NK-92 treated with Interleukin-12 subunit alpha and Interleukin-12 subunit beta, amount 100 ng/mL, for 24 hours (cell line): ENCODE results near the gene ACHE.
"Not testable (repeated sequence)": the region's sequence is repeated elsewhere in the genome, so short reads cannot be mapped to it uniquely, and the experiment has no call there.

ENCODE experiments used
- DNase-seq: peaks from one replicate; lab custom pipeline; 2025; lab: John Stamatoyannopoulos, UW

The ACHE gene

GRCh38 chr7:100895701-100895955 lies at the start of gene ACHE:
Gene ACHE (minus strand): TSS chr7:100895888. CDS start chr7:100894232, 1,656 bp downstream.
- DNase-seq, result no peak

GRCh38 chr7:100944138-100944537 lies 48.5 kb upstream of the ACHE start:
- DNase-seq, result no peak

GRCh38 chr7:100943693-100944092 lies 48.0 kb upstream of the ACHE start:
- no peak for DNase-seq

DNA sequence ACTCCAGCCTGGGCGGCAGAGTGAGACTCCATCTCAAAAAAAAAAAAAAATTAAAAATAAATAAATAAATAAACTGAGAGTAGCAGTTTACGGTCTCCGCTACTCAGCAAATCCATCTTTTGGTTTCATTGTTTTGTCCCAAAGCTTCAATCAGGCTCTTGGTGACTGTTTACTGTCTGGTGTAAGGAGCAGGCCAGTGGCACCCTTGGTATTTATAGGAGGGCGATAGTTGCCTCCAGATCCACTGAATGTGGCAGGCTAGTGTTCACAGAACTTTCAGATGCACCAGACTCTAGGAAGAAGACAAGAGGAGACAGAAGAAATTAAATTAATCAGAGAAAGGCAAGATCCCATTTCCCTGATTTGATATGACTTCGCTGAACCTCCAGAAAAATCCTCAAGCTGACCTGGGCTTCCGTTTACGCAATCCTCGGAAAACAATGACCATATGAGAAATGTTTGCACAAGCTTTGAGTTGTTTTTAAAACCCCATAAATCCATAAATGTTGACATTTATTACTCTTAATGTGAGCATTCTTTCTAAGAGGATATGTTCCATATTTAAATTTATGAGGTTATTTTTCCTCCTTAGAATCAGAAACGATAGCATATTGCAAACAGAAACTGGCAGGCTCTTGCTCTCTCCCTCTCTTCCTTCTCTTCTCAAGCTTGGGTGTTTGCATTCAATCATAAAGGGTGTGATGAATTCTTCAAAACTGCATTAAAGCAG lies 46.5 kb upstream of the ACHE start:
- no peak for DNase-seq

GRCh38 chr7:100936167-100936566 lies 40.5 kb upstream of the ACHE start:
- DNase-seq, result not testable (repeated sequence)

- DNase-seq, result not testable (repeated sequence)
Observed at GRCh38 chr7:100935381-100935780, 39.7 kb upstream of the ACHE start.

GRCh38 chr7:100933734-100934133 lies 38.0 kb upstream of the ACHE start:
- no peak for DNase-seq

- no peak for DNase-seq
Observed at GRCh38 chr7:100929808-100930174, 34.1 kb upstream of the ACHE start.

DNA sequence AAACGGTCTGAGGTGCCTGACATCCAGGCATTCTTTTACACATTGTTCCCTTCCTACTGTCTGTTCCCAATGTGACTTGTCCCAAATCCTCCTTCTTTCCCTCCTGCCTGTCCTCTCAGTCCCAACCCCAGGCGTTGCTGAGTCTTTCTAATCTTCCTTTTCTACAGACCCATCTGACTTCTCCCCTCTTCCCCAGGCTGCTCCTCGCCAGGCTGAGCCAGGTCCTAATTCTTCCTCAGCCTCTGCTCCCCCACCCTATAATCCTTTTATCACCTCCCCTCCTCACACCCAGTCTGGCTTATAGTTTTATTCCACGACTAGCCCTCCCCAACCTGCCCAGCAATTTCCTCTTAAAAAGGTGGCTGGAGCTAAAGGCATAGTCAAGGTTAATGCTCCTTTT lies 27.9 kb upstream of the ACHE start:
- not testable (repeated sequence) for DNase-seq

DNA sequence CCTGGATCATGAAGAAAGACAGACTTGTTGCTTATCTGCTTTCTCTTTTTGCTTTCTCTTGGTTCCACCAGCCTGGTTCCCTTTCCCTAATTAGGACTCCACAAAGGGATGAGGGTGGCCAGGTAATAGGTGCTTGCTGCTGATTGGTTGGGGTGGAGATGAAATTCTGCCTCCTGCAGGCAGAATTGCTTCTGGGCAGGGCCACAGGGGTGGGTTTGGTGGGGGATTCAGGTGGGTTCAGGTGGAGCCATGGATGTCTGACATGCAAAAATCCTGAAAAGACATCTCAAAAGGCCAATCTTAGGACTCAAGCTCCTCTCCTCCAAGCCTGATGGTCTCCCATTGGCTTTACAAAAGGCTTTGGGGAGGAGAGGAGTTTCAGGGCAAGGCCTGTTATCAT lies 25.4 kb upstream of the ACHE start:
- DNase-seq, result no peak

DNA sequence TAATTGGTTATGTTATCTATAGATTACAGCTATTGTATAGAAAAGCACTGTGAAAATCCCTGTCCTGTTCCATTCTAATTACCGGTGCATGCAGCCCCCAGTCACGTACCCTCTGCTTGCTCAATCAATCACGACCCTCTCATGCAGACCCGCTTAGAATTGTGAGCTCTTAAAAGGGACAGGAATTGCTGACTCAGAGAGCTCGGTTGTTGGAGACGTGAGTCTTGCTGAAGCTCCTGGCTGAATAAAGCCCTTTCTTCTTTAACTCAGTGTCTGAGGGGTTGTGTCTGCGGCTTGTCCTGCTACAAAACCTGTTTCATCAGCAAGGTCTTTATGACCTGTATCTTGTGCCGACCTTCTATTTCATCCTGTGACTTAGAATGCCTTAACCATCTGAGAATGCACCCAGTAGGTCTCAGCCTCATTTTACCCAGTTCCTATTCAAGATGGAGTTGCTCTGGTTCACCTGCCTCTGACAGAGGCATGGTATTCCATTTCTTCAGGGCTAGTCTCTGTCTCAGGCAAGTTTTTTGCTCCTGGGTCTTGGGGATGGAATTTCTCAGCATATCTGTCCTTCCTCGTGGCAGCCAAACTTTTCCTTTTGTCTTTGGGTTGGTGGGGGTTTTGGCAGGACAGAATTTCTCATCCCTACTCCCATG lies 24.2 kb upstream of the ACHE start:
- DNase-seq, result not testable (repeated sequence)

DNA sequence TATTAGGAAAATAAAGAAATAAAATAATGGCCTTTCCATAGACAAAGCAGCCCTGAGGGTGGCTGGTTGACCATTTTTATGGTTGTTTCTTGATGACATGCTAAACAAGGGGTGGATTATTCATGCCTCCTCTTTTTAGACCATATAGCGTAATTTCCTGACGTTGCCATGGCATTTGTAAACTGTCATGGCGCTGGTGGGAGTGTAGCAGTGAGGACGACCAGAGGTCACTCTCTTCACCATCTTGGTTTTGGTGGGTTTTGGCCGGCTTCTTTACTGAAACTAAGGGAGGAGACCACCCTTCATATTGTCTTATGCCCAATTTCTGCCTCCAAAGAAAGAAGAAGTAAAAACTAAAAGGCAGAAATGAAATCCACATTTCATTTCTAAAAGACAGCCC lies 23.6 kb upstream of the ACHE start:
- DNase-seq, result not testable (repeated sequence)

DNA sequence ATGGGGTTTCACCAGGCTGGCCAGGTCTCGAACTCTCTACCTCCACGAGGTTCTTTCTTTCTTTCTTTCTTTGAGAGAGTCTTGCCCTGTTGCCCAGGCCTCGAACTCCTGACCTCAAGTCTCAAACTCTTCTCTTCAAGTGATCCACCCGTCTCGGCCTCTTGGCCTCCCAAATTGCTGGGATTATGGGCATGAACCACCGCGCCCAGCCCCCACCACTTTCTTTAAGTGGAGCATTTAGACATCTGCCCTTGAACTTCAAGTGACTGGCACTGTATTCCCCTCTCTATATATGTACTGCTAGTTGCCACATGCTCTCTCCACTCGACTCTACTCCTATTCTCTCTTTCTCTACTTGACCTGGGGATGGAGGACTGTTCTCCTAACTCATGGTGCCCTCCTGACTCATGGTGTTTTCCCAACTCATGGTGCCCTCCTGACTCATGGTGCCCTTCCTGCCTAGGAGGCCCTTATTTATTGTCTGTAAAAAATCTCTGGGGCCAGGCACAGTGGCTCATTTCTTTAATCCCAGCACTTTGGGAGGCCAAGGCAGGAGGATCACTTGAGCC lies 19.3 kb upstream of the ACHE start:
- DNase-seq, result no peak

DNA sequence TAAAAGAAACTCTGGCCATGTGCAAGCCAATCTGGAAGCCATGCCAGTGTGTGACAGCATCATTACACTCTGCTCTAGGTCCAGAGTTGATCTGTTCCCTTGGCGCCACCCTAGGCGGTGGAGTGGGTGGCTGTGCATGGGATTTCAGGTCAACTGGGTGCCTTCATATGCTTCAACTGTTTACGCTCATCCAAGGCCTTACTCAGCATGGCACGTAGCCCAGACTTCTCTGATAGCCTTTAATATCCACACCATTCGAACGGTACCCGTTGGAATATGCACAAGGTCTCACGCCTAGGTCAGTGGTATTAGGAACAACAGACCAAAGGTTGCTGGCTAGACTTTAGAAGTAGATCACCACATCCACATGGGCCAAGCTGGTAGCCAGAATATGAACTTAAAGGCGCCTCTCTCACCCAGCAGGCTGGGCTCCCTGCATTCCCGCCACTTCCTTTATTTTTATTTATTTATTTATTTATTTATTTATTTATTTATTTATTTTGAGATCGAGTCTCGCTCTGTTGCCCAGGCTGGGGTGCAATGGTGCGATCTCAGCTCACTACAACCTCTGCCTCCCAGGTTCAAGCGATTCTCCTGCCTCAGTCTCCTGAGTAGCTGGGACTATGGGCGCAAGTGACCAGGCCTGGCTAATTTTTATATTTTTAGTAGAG lies 18.7 kb upstream of the ACHE start:
- DNase-seq, result no peak

GRCh38 chr7:100911484-100911883 lies 15.8 kb upstream of the ACHE start:
- DNase-seq, result no peak

DNA sequence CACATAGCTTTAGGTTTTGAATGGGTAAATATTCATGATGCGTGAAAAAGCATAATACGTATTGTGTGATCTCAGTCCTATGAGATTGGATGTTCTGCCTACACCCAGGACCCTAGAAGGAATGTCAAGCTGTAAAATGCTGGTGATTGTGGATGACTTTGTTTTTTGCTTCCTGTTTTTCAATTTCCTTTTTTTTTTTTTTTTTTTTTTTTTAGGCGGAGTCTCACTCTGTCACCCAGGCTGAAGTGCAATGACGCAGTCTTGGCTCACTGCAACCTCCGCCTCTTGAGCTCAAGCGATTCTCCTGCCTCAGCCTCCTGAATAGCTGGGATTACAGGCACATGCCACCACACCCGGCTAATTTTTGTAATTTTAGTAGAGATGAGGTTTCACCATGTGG lies 14.8 kb upstream of the ACHE start:
- DNase-seq, result not testable (repeated sequence)

DNA sequence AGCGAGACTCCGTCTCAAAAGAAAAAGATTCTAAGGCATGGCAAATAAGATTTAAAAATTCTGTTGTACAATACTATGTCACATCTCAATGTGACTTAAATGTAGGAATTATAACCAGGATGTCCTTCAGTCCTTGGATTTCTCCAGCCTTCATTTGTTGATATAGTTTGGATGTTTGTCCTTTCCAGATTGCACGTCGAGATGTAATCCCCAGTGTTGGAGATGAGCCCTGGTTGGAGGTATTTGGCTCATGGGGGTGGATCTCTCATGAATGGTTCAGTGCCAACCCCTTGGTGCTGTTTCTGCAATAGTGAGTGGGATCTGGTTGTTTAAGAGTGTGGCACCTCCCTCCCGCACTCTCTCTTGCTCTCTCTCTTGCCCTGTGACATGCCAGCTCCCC lies 12.8 kb upstream of the ACHE start:
- no peak for DNase-seq

GRCh38 chr7:100902638-100903037 lies 7.0 kb upstream of the ACHE start:
- DNase-seq, result no peak

DNA sequence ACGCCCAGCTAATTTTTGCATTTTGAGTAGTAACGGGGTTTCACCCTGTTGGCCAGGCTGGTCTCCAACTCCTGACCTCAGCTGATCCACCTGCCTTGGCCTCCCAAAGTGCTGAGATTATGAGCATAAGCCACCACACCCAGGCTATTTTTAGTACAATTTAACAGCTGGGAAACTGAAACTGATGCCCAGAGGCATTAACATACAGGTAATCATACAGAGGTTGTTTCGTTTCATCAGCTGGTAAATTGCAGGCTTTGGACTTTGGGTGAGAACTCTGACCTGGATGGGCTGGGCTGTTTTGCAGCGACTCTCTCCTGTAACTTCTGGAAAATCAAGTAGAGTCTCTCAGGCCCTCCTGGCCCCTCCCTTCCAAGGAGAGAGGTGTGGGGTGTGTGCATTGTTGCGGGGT lies 6.2 kb upstream of the ACHE start:
- no peak for DNase-seq

- DNase-seq, result no peak
Observed at GRCh38 chr7:100900978-100901377, 5.3 kb upstream of the ACHE start.

DNA sequence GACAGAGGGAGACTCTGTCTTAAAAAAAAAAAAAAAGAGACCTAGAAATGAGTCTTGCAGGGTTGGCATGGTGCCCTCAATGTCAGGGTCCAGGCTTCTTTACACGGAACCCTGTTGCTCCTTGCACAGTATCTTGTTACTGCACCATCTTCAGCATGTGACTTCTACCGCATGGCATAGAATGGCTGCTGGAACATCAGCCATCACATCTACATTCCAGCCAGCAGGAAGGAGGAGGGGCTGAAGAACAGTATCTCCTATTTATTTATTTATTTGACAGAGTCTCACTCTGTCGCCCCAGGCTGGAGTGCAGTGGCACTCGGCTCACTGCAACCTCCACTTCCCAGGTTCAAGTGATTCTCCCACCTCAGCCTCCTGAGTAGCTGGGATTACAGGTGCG lies 3.7 kb upstream of the ACHE start:
- DNase-seq, result no peak

DNA sequence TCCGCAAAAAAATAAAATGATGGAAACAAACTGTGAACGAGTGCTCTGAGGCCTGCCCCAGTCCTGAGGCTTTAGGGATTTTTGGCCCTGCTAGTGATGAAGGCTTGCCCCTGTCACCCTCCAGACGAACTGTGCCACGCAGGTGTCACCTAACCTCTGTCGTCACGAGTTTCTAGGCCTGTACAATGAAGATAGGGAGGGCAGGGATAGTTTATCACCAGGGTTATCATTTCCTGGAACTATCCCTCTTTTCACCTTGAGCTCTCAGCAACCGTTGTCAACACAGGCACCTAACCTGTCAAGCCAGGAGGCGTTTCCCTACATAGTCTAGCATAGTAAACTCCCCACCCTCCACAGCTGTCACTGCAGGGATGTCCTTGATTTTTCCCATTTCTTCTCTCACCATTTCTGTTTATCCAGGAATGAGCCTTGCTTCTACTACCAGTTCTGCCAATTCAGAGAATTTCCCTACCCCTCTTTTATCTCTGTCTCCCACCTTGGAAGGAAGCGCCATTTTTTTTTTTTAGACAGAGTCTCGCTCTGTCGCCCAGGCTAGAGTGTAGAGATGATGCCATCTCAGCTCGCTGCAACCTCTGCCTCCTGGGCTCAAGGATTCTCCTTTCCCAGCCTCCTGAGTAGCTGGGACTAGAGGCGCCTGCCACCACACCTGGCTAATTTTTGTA lies 2.2 kb upstream of the ACHE start:
- DNase-seq, result no peak
